Measurements from ENCODE around the gene STK36. TPM values are rescaled to one million over a fixed set of nuclear protein-coding genes. Genes with fewer than 3 reads are reported as not detected.
A peak's percentile ranks its signal among the peaks of the same experiment; 100 is the strongest.

Gene STK36
- total and polyA plus RNA-seq, 9 donors, result 18.8 to 32.3 (median 25.7) TPM

DNA sequence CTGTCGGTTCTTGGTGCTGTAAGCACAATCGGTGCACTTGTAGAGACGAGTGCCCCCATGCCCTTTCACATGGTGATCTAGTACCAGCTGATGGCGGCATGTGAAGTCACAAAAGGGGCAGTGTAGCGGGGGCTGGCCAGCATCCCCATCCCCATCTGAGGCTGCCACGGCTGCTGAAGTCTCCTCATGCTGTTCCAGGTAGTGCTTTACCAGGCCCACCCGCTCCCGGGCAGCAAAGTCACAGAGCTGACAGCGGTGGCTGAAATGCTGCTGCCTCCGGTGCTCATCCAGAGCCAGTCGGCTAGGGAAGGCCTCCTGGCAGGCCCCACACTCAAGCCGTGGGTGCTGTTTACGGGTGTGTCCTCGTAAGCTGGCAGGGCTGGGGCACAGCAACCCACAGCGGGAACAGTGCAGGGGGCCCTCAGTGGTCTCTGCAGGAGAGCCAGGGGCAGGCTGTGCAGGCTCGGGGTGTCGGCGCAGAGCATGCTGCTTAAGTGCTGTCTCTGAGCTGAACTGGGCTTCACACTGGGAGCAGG lies 29.7 kb upstream of the STK36 start:
- peaks cover 82% of the 10 kb centered on the region for H3K36me3 ChIP-seq (ENCODE audit: control insufficient read depth, insufficient read depth, low read length)
- WGBS (ENCODE audit: insufficient coverage), result 93% methylated on average over 18 of the region's 18 CpGs
- DNase-seq, result no peak
- no peaks in the 10 kb centered on the region for H3K27me3 ChIP-seq (ENCODE audit: control insufficient read depth, insufficient read depth, low read length)
- H3K9me3 ChIP-seq (replicated peaks; ENCODE audit: control insufficient read depth, low read depth, low read length), result no peaks in the 10 kb centered on the region
- no peak overlapping the region for H3K4me3 ChIP-seq (ENCODE audit: low read length)
- no peak overlapping the region for H3K27ac ChIP-seq (ENCODE audit: low read length)
- H3K4me1 ChIP-seq (ENCODE audit: control insufficient read depth, insufficient read depth, low read length), result no peaks in the 10 kb centered on the region

DNA sequence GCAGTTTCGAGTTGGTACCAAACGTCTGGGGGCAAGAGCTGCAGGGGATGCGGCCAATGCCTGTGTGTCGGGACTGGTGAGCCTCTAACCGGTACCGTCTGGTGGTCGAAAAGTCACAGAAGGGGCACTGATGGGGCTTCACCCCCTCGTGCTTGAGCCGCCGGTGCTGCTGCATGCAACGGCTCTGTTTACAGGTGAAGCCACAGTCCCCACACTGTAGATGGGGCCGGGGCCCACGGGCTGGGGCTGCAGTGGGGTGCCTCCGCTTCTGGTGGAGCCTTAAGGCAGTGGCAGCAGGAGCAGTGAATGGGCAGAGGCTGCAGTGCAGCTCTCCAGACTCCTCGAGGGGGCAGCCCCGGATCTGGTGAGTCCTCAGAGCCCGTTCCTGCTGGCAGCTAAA lies 29.1 kb upstream of the STK36 start:
- Histone ChIP-seq H3K27ac (ENCODE audit: low read length) (no peak overlapping the region), H3K27me3 (ENCODE audit: control insufficient read depth, insufficient read depth, low read length) (no peaks in the 10 kb centered on the region), H3K4me1 (ENCODE audit: control insufficient read depth, insufficient read depth, low read length) (no peaks in the 10 kb centered on the region), H3K4me3 (ENCODE audit: low read length) (no peak overlapping the region), H3K36me3 (ENCODE audit: control insufficient read depth, insufficient read depth, low read length) (peaks cover 83% of the 10 kb centered on the region), H3K9me3 (replicated peaks; ENCODE audit: control insufficient read depth, low read depth, low read length) (no peaks in the 10 kb centered on the region)
- no peak for DNase-seq
- WGBS (ENCODE audit: insufficient coverage), result 89% methylated on average over 17 of the region's 17 CpGs

DNA sequence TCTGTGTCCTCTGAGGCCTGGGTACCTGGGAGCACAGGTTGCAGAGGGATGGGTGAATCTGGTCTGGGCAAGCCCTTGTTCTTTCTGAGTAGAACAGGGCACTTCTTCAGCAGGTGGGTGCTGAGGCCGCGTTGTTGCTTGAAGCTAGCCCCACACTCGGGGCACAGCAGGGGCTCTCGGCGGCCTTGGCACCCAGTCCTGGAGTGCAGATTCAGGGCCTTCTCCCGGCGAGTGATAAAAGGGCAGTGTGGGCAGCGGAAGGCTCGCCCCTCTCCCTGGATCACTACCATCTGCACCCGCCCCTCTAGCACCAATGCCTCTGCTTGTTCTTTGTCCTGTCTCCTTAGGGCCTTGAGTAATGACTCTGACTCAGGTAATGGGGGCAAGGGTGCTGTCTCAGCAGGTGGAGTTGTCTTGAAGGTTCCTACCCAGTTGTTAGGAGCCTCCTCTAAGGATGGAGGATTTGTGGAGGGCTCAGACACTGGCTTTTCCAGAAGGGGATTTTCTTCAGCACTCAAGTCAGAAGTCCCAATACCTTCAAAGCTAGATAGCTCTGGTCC lies 28.1 kb upstream of the STK36 start:
- Histone ChIP-seq H3K27ac (ENCODE audit: low read length) (no peak overlapping the region), H3K4me3 (ENCODE audit: low read length) (no peak overlapping the region), H3K36me3 (ENCODE audit: control insufficient read depth, insufficient read depth, low read length) (peaks cover 83% of the 10 kb centered on the region), H3K27me3 (ENCODE audit: control insufficient read depth, insufficient read depth, low read length) (no peaks in the 10 kb centered on the region), H3K4me1 (ENCODE audit: control insufficient read depth, insufficient read depth, low read length) (no peaks in the 10 kb centered on the region), H3K9me3 (replicated peaks; ENCODE audit: control insufficient read depth, low read depth, low read length) (no peaks in the 10 kb centered on the region)
- no peak for DNase-seq
- WGBS (ENCODE audit: insufficient coverage), result 94% methylated on average over 8 of the region's 10 CpGs

DNA sequence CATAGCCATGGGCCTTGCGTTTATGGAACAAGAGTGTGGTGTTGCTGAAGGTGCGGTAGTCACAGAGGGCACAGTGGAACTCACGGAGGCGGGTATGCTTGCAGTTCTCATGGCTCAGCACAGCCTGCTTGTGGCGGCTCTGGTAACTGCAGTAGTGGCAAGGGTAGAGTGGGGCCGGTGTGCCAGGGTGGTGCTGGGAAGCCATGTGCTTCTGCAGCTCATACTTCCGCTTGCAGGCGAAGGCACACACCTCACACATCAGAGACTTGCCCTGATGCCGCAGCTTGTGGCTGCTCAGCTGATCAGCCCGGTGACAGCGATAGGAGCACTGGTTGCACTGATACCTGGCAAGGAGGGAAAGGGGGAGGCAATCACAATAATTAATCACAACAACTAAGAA lies 27.2 kb upstream of the STK36 start:
- H3K36me3 ChIP-seq (ENCODE audit: control insufficient read depth, insufficient read depth, low read length), result peaks cover 83% of the 10 kb centered on the region
- no peaks in the 10 kb centered on the region for H3K27me3 ChIP-seq (ENCODE audit: control insufficient read depth, insufficient read depth, low read length)
- H3K4me3 ChIP-seq (ENCODE audit: low read length), result no peak overlapping the region
- 92% methylated on average over 5 of the region's 11 CpGs for WGBS (ENCODE audit: insufficient coverage)
- no peak for DNase-seq
- no peaks in the 10 kb centered on the region for H3K4me1 ChIP-seq (ENCODE audit: control insufficient read depth, insufficient read depth, low read length)
- no peak overlapping the region for H3K27ac ChIP-seq (ENCODE audit: low read length)
- no peaks in the 10 kb centered on the region for H3K9me3 ChIP-seq (replicated peaks; ENCODE audit: control insufficient read depth, low read depth, low read length)

DNA sequence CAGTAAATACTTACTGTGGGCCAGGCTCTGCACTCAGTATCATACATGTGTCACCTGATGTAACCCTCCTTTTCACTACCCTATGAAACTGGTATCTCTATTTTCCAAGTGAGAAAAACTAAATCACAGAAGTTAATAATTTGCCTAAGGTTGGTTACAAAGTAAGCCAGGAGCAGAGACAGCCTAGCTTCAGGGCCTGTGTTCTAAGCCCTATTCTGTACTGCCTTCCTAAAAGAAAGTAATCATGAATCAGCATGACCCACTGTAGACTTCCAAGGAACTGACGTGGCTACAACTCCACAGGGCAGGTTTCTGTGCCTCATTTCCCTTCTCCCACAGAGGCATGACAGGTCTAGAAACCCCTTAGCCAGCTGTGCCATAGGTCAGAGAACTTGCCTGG lies 26.8 kb upstream of the STK36 start:
- H3K9me3 ChIP-seq (replicated peaks; ENCODE audit: control insufficient read depth, low read depth, low read length), result no peaks in the 10 kb centered on the region
- H3K4me1 ChIP-seq (ENCODE audit: control insufficient read depth, insufficient read depth, low read length), result no peaks in the 10 kb centered on the region
- no peak overlapping the region for H3K4me3 ChIP-seq (ENCODE audit: low read length)
- DNase-seq, result no peak
- WGBS (ENCODE audit: insufficient coverage), result no CpG with 5 or more reads among the region's 1 CpG
- H3K27me3 ChIP-seq (ENCODE audit: control insufficient read depth, insufficient read depth, low read length), result no peaks in the 10 kb centered on the region
- H3K36me3 ChIP-seq (ENCODE audit: control insufficient read depth, insufficient read depth, low read length), result peaks cover 83% of the 10 kb centered on the region
- no peak overlapping the region for H3K27ac ChIP-seq (ENCODE audit: low read length)

DNA sequence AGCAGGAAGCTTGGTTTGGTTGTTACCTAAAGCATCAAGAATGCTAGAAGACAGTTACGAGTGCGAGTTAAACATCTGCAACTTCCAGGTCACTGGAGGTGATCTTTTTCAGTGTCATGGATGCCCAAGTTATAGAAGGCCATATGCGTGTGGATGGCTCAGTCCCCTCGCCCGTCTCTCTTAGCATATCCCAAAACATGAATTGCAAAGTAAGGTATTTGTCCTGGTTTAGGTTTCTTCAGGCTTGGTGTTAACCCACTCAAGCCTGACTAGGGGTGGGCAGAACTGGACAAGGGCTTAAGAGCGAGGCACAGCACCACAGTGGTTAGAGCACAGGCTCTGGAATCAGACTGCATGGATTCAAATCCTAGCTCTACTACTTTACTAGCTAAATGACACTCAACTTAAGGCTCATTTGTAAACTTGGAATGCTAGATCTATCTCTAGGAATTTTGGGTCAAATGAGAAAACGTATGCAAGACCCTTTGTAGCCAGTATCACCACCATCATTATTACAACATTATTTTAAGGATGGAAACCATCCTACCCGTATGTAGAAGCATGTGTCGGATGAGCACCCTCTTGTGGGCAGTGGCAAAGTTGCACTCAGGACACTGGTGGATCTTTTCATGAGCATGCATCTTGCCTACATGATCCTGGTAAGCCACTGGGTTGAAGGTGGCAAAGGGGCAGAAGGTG lies 23.6 kb upstream of the STK36 start:
- Histone ChIP-seq H3K27me3 (ENCODE audit: control insufficient read depth, insufficient read depth, low read length) (no peaks in the 10 kb centered on the region), H3K36me3 (ENCODE audit: control insufficient read depth, insufficient read depth, low read length) (peaks cover 87% of the 10 kb centered on the region), H3K4me3 (ENCODE audit: low read length) (no peak overlapping the region), H3K9me3 (replicated peaks; ENCODE audit: control insufficient read depth, low read depth, low read length) (no peaks in the 10 kb centered on the region), H3K27ac (ENCODE audit: low read length) (no peak overlapping the region), H3K4me1 (ENCODE audit: control insufficient read depth, insufficient read depth, low read length) (no peaks in the 10 kb centered on the region)
- peak; percentile 51 for DNase-seq
- 85% methylated on average over 6 of the region's 9 CpGs for WGBS (ENCODE audit: insufficient coverage)

DNA sequence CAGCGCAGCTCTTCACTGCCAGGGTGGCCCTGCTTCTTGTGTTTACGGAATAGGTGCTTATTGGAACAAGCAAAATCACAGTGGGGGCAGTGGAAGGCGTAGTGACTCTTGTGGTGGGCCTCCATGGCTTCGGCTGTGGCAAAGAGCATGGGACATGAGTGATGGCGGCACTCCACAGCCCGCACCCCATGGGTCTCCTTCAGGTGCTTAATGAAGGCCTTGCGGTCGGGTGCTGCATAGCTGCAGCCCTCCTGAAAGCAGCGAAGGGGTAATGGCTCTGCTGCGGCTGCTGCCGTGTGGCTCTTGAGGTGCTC lies 23.1 kb upstream of the STK36 start:
- H3K36me3 ChIP-seq (ENCODE audit: control insufficient read depth, insufficient read depth, low read length), result peaks cover 86% of the 10 kb centered on the region
- no peaks in the 10 kb centered on the region for H3K9me3 ChIP-seq (replicated peaks; ENCODE audit: control insufficient read depth, low read depth, low read length)
- no peaks in the 10 kb centered on the region for H3K4me1 ChIP-seq (ENCODE audit: control insufficient read depth, insufficient read depth, low read length)
- no peak overlapping the region for H3K4me3 ChIP-seq (ENCODE audit: low read length)
- WGBS (ENCODE audit: insufficient coverage), result 89% methylated on average over 11 of the region's 11 CpGs
- H3K27ac ChIP-seq (ENCODE audit: low read length), result no peak overlapping the region
- no peak for DNase-seq
- H3K27me3 ChIP-seq (ENCODE audit: control insufficient read depth, insufficient read depth, low read length), result no peaks in the 10 kb centered on the region

DNA sequence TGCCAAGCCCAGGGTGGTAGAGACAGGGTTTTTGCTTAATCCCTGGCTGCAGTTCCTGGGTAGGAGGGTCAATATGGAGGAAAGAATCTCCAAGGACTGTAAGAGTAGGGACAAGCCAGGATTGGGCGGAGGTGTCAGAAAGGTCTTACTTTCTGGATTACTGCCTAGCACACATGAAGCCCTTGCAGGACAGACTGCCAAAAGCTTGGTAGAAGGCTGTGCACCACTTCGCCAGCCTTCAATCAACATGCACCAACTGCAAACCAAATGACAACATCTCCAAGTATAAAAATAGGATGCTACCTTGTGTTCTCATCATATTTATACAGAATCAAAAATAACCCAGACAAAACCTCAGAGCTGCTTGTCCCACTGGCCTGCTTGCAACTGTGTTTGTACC lies 16.1 kb upstream of the STK36 start:
- Histone ChIP-seq H3K9me3 (replicated peaks; ENCODE audit: control insufficient read depth, low read depth, low read length) (no peaks in the 10 kb centered on the region), H3K36me3 (ENCODE audit: control insufficient read depth, insufficient read depth, low read length) (peaks cover 51% of the 10 kb centered on the region), H3K27ac (ENCODE audit: low read length) (no peak overlapping the region), H3K4me1 (ENCODE audit: control insufficient read depth, insufficient read depth, low read length) (peaks cover 15% of the 10 kb centered on the region), H3K4me3 (ENCODE audit: low read length) (no peak overlapping the region), H3K27me3 (ENCODE audit: control insufficient read depth, insufficient read depth, low read length) (no peaks in the 10 kb centered on the region)
- peak; percentile 27 for DNase-seq
- 87% methylated on average over 2 of the region's 2 CpGs for WGBS (ENCODE audit: insufficient coverage)

DNA sequence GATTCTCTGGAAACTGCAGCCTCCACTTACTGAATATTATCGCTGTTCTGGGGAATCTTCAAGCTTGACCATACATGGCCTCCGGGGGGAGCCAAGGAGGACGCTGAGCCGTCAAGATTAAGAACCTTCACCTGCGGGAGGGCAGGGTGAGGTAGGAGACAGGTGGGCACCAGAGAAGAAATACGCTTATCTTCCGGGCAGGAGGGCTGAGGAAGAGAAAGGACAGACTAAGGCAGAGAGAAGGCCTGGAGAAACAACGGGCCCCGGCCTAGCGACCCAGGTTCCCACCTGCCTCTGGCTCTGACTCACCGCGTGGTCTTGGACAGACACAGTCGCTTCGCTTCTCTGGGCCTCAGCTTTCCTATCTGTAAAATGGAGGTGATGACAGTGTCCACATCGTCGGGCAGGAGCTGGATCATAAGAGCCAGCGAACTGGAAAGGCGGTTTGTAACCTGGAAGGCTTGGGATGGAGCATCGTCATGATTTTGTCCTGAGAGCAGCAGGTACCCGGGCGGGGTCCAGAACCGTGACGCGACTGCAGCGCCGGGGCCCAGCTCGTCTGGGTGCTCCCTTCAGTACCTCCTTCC lies 13.1 kb upstream of the STK36 start:
- peak overlapping the region; percentile 66 for H3K27ac ChIP-seq (ENCODE audit: low read length)
- WGBS (ENCODE audit: insufficient coverage), result 2% methylated on average over 26 of the region's 27 CpGs
- H3K27me3 ChIP-seq (ENCODE audit: control insufficient read depth, insufficient read depth, low read length), result no peaks in the 10 kb centered on the region
- peaks cover 15% of the 10 kb centered on the region for H3K4me1 ChIP-seq (ENCODE audit: control insufficient read depth, insufficient read depth, low read length)
- DNase-seq, result peak; percentile 33
- peak overlapping the region; percentile 92 for H3K4me3 ChIP-seq (ENCODE audit: low read length)
- peaks cover 54% of the 10 kb centered on the region for H3K36me3 ChIP-seq (ENCODE audit: control insufficient read depth, insufficient read depth, low read length)
- H3K9me3 ChIP-seq (replicated peaks; ENCODE audit: control insufficient read depth, low read depth, low read length), result no peaks in the 10 kb centered on the region

DNA sequence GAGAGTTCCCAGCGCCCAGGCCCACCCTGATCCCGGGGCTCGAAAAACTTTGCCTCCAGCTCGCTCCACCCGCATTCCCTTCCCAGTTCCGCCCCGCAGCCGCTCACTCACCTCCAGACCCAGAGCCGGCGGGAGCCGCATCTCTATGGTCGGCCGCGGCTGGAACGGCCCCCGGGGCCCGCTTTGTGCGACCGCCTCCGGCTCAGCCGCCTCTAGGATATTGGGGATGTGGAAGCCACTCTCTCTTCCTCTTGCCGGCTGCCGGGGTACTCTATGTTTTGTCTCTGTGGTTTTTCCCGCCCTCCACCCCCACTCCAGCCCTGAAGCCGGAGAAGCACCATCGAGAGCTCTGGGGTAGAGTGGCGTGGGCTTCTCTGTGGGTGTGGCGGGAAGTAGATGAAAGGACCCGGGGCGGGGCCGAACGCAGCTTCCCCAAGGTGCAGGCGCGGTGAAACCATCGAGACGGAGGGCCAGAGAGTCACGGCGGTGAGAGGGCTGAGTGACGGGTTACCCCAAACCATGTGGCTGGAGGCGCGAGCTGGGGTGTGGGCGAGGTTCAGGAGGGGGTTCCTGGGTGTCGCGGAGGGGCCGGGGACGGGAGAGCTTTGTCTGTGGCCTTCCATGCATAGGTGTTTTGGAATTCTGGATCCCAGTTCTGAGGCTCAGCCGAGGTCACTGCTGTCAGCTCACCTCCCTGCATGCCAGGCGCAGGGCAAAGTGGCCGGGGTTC lies 12.5 kb upstream of the STK36 start, which contains the start of the genes BCS1L and ZNF142:
TSS of gene BCS1L (plus strand) at position 426 of the 730 bp plus-strand sequence. CDS start 1,305 bp downstream, outside the sequence.
TSS of gene ZNF142 (minus strand) at position 366 of the 730 bp plus-strand sequence. CDS start 3,194 bp downstream, outside the sequence.
- Histone ChIP-seq H3K27me3 (ENCODE audit: control insufficient read depth, insufficient read depth, low read length) (no peaks in the 10 kb centered on the region), H3K4me1 (ENCODE audit: control insufficient read depth, insufficient read depth, low read length) (peaks cover 15% of the 10 kb centered on the region), H3K9me3 (replicated peaks; ENCODE audit: control insufficient read depth, low read depth, low read length) (no peaks in the 10 kb centered on the region), H3K4me3 (ENCODE audit: low read length) (peak within 1 kb of the TSS; percentile 92), H3K36me3 (ENCODE audit: control insufficient read depth, insufficient read depth, low read length) (peaks cover 57% of the 10 kb centered on the region), H3K27ac (ENCODE audit: low read length) (peak within 1 kb of the TSS; percentile 66)
- peak; percentile 96 for DNase-seq
- 0% methylated on average over 21 of the region's 49 CpGs for WGBS (ENCODE audit: insufficient coverage)

All from muscle of leg (tissue), 11 donors.